Liver (tissue), 9 donors: ENCODE measurements around the gene MYBPH. TPM values are rescaled to one million over a fixed set of nuclear protein-coding genes. Genes with fewer than 3 reads are reported as not detected.

Experiments
- DNase-seq: peaks from one replicate; pipeline ENCODE4 v3.0.0-alpha.2; 2017; ENCODE audit warnings: low spot score
- H3K27ac ChIP-seq, 2 donors: one replicate each; pipeline ENCODE4 v1.7.0; 2013; ENCODE audit warnings: inconsistent platforms in 2 of 2, low read length in 2 of 2, control low read depth in 1 of 2, low read depth in 1 of 2, mild to moderate bottlenecking in 1 of 2
- H3K27me3 ChIP-seq, 4 donors: one replicate each; pipeline versions ENCODE4 v1.6.1 to v1.7.0; 2013; ENCODE audit warnings: low read length in 3 of 4, inconsistent platforms in 1 of 4, mild to moderate bottlenecking in 1 of 4, moderate library complexity in 1 of 4; ENCODE audit not compliant: control insufficient read depth in 4 of 4, insufficient read depth in 4 of 4
- H3K36me3 ChIP-seq, 4 donors: one replicate each; pipeline versions ENCODE4 v1.6.1 to v1.7.0; 2013; ENCODE audit warnings: low read length in 3 of 4, mild to moderate bottlenecking in 3 of 4, low read depth in 1 of 4, moderate library complexity in 1 of 4; ENCODE audit not compliant: control insufficient read depth in 4 of 4, insufficient read depth in 3 of 4
- H3K4me1 ChIP-seq, 4 donors: one replicate each; pipeline versions ENCODE4 v1.6.1 to v1.7.0; 2013; ENCODE audit warnings: low read length in 3 of 4, mild to moderate bottlenecking in 3 of 4, moderate library complexity in 1 of 4; ENCODE audit not compliant: control insufficient read depth in 4 of 4, insufficient read depth in 4 of 4
- H3K4me3 ChIP-seq, 3 donors: one replicate each; pipeline versions ENCODE4 v1.6.1 to v1.7.0; 2013; ENCODE audit warnings: low read length in 3 of 3, control low read depth in 1 of 3, low read depth in 1 of 3, mild to moderate bottlenecking in 1 of 3
- H3K9ac ChIP-seq, 2 donors: one replicate each; pipeline ENCODE4 v1.7.0; 2013; ENCODE audit warnings: low read length in 2 of 2, mild to moderate bottlenecking in 2 of 2, moderate library complexity in 2 of 2, control low read depth in 1 of 2, low read depth in 1 of 2
- H3K9me3 ChIP-seq, 4 donors: one replicate each; pipeline versions ENCODE4 v1.6.1 to v1.7.0; 2013; ENCODE audit warnings: low read length in 3 of 4; ENCODE audit not compliant: control insufficient read depth in 4 of 4
- CTCF ChIP-seq: fragments of 150-350 bp; IDR thresholded peaks from 2 replicates; pipeline ENCODE4 v1.5.1; 2017; ENCODE audit warnings: improper control_type of control experiment, low read depth, low read length; ENCODE audit not compliant: missing input control
- EGR1 ChIP-seq, 2 donors: IDR thresholded peaks; 2 replicates each; pipeline ENCODE4 v1.6.1; 2016 to 2018; ENCODE audit warnings: antibody characterized with exemption in 2 of 2, low read depth in 2 of 2
- FOXA1 ChIP-seq: IDR thresholded peaks from 2 replicates; pipeline ENCODE4 v1.6.1; 2016; ENCODE audit warnings: antibody characterized with exemption
- FOXA2 ChIP-seq: IDR thresholded peaks from 2 replicates; pipeline ENCODE4 v1.6.1; 2016; ENCODE audit warnings: antibody characterized with exemption
- GABPA ChIP-seq, 2 donors: IDR thresholded peaks in 1 of 2; conservative IDR thresholded peaks in 1 of 2; 2 replicates each; pipeline ENCODE4 v1.6.1; 2016; ENCODE audit warnings: antibody characterized with exemption in 2 of 2, mild to moderate bottlenecking in 1 of 2, moderate library complexity in 1 of 2
- HNF4A ChIP-seq, 2 donors: conservative IDR thresholded peaks; 2 replicates each; pipeline ENCODE4 v1.6.1; 2016; ENCODE audit warnings: antibody characterized with exemption in 2 of 2, mild to moderate bottlenecking in 2 of 2
- HNF4G ChIP-seq: IDR thresholded peaks from 2 replicates; pipeline ENCODE4 v1.6.1; 2016; ENCODE audit warnings: antibody characterized with exemption
- JUND ChIP-seq, 2 donors: IDR thresholded peaks; 2 replicates each; pipeline ENCODE4 v1.6.1; 2016; ENCODE audit warnings: antibody characterized with exemption in 2 of 2
- NR2F2 ChIP-seq: IDR thresholded peaks from 2 replicates; pipeline ENCODE4 v1.6.1; 2016; ENCODE audit warnings: antibody characterized with exemption
- RAD21 ChIP-seq, 2 donors: IDR thresholded peaks; 2 replicates each; pipeline ENCODE4 v1.6.1; 2016; ENCODE audit warnings: antibody characterized with exemption in 2 of 2, mild to moderate bottlenecking in 2 of 2
- REST ChIP-seq: IDR thresholded peaks from 2 replicates; pipeline ENCODE4 v1.6.1; 2016; ENCODE audit warnings: antibody characterized with exemption, mild to moderate bottlenecking
- RXRA ChIP-seq, 2 donors: IDR thresholded peaks; 2 replicates each; pipeline ENCODE4 v1.6.1; 2017 to 2018; ENCODE audit warnings: antibody characterized with exemption in 2 of 2, mild to moderate bottlenecking in 1 of 2
- SP1 ChIP-seq: IDR thresholded peaks from 2 replicates; pipeline ENCODE4 v1.6.1; 2018; ENCODE audit warnings: antibody characterized with exemption, mild to moderate bottlenecking
- TAF1 ChIP-seq: conservative IDR thresholded peaks from 2 replicates; pipeline ENCODE4 v1.6.1; 2016; ENCODE audit warnings: antibody characterized with exemption, mild to moderate bottlenecking
- YY1 ChIP-seq: IDR thresholded peaks from 2 replicates; pipeline ENCODE4 v1.6.1; 2016; ENCODE audit warnings: antibody characterized with exemption, mild to moderate bottlenecking
- WGBS: extraction: QIAGEN DNeasy Blood & Tissue Kit; methylation state at CpG from one replicate; pipeline ENCODE4 v1.1.7; 2013; 5-methylcytosine and 5-hydroxymethylcytosine counted together
- polyA plus RNA-seq, 2 donors: library from polyadenylated mRNA; stranded (reverse) in 1 of 2; unstranded in 1 of 2; fragments of 200-250 nt in 1 of 2; fragments of >200 nt in 1 of 2; fragmentation: Nextera tagmentation in 1 of 2; extraction: Ambion mirVana in 1 of 2; gene quantifications; one replicate each; pipeline versions ENCODE4 v1.2.1 to v1.2.3, GENCODE V29; 2013 to 2015
- total RNA-seq, 2 donors: library from RNA; depleted of rRNA; stranded (reverse); fragments of >200 nt; gene quantifications; one replicate each; pipeline ENCODE4 v1.2.3, GENCODE V29; 2014
- TF ChIP-seq, protein P1 (sequence below): IDR thresholded peaks from 2 replicates; pipeline ENCODE4 v1.6.1; 2016; ENCODE audit warnings: antibody characterized with exemption
- TF ChIP-seq, protein P2 (sequence below): IDR thresholded peaks from 2 replicates; pipeline ENCODE4 v1.6.1; 2016; ENCODE audit warnings: antibody characterized with exemption
- TF ChIP-seq, protein P3 (sequence below): IDR thresholded peaks from 2 replicates; pipeline ENCODE4 v1.6.1; 2016; ENCODE audit warnings: antibody characterized with exemption
- donor health status: healthy.
- donor health status: healthy.
- donor health status: healthy.
- donor health status: healthy.
- donor health status: healthy.

Gene MYBPH
- total and polyA plus RNA-seq, 4 donors: 0.09 TPM; not detected in 3

DNA sequence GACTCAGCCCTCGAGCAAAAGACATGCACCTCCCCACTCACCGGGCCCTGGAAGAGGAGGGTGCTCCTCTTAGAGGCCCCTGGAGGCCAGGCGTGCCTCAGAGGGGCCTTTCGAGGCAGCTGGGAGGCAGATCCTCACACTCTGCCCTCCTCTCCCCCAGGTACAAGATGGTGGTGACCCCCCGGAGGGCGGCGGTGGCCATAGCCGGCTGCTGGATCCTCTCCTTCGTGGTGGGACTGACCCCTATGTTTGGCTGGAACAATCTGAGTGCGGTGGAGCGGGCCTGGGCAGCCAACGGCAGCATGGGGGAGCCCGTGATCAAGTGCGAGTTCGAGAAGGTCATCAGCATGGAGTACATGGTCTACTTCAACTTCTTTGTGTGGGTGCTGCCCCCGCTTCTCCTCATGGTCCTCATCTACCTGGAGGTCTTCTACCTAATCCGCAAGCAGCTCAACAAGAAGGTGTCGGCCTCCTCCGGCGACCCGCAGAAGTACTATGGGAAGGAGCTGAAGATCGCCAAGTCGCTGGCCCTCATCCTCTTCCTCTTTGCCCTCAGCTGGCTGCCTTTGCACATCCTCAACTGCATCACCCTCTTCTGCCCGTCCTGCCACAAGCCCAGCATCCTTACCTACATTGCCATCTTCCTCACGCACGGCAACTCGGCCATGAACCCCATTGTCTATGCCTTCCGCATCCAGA is 10.4 kb downstream of the MYBPH start:
- Histone ChIP-seq H3K27ac (no peak overlapping the region), H3K27me3 (peaks cover 0 to 2% (median 0%) of the 10 kb centered on the region in 4 donors), H3K36me3 (no peaks in the 10 kb centered on the region), H3K4me3 (no peak overlapping the region), H3K9ac (no peak overlapping the region), H3K4me1 (no peaks in the 10 kb centered on the region), H3K9me3 (no peaks in the 10 kb centered on the region)
- TF ChIP-seq CTCF (no peak), FOXA2 (no peak), HNF4G (no peak), RAD21 (IDR thresholded peaks at IDR 0.05) (no peak), NR2F2 (no peak), RXRA (IDR thresholded peaks at IDR 0.05) (no peak), YY1 (no peak), SP1 (no peak), GABPA (IDR thresholded peaks at IDR 0.05 in 1 of 2, conservative IDR thresholded peaks at IDR 0.05 in 1 of 2) (no peak), EGR1 (IDR thresholded peaks at IDR 0.05; ENCODE audit: low read depth in 2 of 2) (no peak), JUND (IDR thresholded peaks at IDR 0.05) (no peak), TAF1 (no peak), REST (no peak), HNF4A (conservative IDR thresholded peaks at IDR 0.05) (no peak), FOXA1 (no peak)
- TF ChIP-seq, protein P1, sequence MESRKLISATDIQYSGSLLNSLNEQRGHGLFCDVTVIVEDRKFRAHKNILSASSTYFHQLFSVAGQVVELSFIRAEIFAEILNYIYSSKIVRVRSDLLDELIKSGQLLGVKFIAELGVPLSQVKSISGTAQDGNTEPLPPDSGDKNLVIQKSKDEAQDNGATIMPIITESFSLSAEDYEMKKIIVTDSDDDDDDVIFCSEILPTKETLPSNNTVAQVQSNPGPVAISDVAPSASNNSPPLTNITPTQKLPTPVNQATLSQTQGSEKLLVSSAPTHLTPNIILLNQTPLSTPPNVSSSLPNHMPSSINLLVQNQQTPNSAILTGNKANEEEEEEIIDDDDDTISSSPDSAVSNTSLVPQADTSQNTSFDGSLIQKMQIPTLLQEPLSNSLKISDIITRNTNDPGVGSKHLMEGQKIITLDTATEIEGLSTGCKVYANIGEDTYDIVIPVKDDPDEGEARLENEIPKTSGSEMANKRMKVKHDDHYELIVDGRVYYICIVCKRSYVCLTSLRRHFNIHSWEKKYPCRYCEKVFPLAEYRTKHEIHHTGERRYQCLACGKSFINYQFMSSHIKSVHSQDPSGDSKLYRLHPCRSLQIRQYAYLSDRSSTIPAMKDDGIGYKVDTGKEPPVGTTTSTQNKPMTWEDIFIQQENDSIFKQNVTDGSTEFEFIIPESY: no peak
- TF ChIP-seq, protein P2, sequence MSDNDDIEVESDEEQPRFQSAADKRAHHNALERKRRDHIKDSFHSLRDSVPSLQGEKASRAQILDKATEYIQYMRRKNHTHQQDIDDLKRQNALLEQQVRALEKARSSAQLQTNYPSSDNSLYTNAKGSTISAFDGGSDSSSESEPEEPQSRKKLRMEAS: no peak
- TF ChIP-seq, protein P3, sequence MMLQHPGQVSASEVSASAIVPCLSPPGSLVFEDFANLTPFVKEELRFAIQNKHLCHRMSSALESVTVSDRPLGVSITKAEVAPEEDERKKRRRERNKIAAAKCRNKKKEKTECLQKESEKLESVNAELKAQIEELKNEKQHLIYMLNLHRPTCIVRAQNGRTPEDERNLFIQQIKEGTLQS: no peak
- 91% methylated on average over 28 of the region's 28 CpGs for WGBS
- DNase-seq: no peak
